Measurements from ENCODE around the gene LGI4.

LGI4 gene

GRCh38 chr19:35128398-35129057, 6.3 kb downstream of the LGI4 start:
- FAIRE-seq (no peak), DNase-seq (ENCODE audit: insufficient read length, low spot score) (no peak)
- no peak for TF ChIP-seq POLR2A (IDR thresholded peaks at IDR 0.05; ENCODE audit: low read depth, low read length)

GRCh38 chr19:35127871-35128270, 7.0 kb downstream of the LGI4 start:
- FAIRE-seq (no peak), DNase-seq (ENCODE audit: insufficient read length, low spot score) (no peak)
- no peak for TF ChIP-seq POLR2A (IDR thresholded peaks at IDR 0.05; ENCODE audit: low read depth, low read length)

GRCh38 chr19:35126624-35126959, 8.3 kb downstream of the LGI4 start:
- DNase-seq (ENCODE audit: insufficient read length, low spot score): no peak
- TF ChIP-seq POLR2A (IDR thresholded peaks at IDR 0.05; ENCODE audit: low read depth, low read length): no peak
- no peak for FAIRE-seq

GRCh38 chr19:35125749-35126623, 8.9 kb downstream of the LGI4 start:
- DNase-seq (ENCODE audit: insufficient read length, low spot score) (no peak), FAIRE-seq (no peak)
- no peak for TF ChIP-seq POLR2A (IDR thresholded peaks at IDR 0.05; ENCODE audit: low read depth, low read length)

GRCh38 chr19:35125270-35125717, 9.6 kb downstream of the LGI4 start:
- DNase-seq (ENCODE audit: insufficient read length, low spot score) (no peak), FAIRE-seq (no peak)
- TF ChIP-seq POLR2A (IDR thresholded peaks at IDR 0.05; ENCODE audit: low read depth, low read length): no peak

GRCh38 chr19:35124098-35125060, 10.5 kb downstream of the LGI4 start:
- peak; percentile 98 for TF ChIP-seq POLR2A (IDR thresholded peaks at IDR 0.05; ENCODE audit: low read depth, low read length)
- FAIRE-seq: no peak
- peak; percentile 99 for DNase-seq (ENCODE audit: insufficient read length, low spot score)

- FAIRE-seq (no peak), DNase-seq (ENCODE audit: insufficient read length, low spot score) (no peak)
- no peak for TF ChIP-seq POLR2A (IDR thresholded peaks at IDR 0.05; ENCODE audit: low read depth, low read length)
Measured at GRCh38 chr19:35123573-35123972, 11.3 kb downstream of the LGI4 start.

- TF ChIP-seq POLR2A (IDR thresholded peaks at IDR 0.05; ENCODE audit: low read depth, low read length): no peak
- DNase-seq (ENCODE audit: insufficient read length, low spot score): no peak
- FAIRE-seq: no peak
Measured at GRCh38 chr19:35122687-35123551, 11.9 kb downstream of the LGI4 start.

- no peak for FAIRE-seq
- DNase-seq (ENCODE audit: insufficient read length, low spot score): peak; percentile 84
- TF ChIP-seq POLR2A (IDR thresholded peaks at IDR 0.05; ENCODE audit: low read depth, low read length): no peak
Measured at GRCh38 chr19:35120898-35121297, 14.0 kb downstream of the LGI4 start.

GRCh38 chr19:35120492-35120891, 14.4 kb downstream of the LGI4 start:
- no peak for FAIRE-seq
- peak; percentile 55 for DNase-seq (ENCODE audit: insufficient read length, low spot score)
- TF ChIP-seq POLR2A (IDR thresholded peaks at IDR 0.05; ENCODE audit: low read depth, low read length): no peak

- no peak for FAIRE-seq
- DNase-seq (ENCODE audit: insufficient read length, low spot score): no peak
- TF ChIP-seq POLR2A (IDR thresholded peaks at IDR 0.05; ENCODE audit: low read depth, low read length): no peak
Measured at GRCh38 chr19:35119578-35120155, 15.2 kb downstream of the LGI4 start.

GRCh38 chr19:35119091-35119490, 15.8 kb downstream of the LGI4 start:
- TF ChIP-seq POLR2A (IDR thresholded peaks at IDR 0.05; ENCODE audit: low read depth, low read length): no peak
- FAIRE-seq (no peak), DNase-seq (ENCODE audit: insufficient read length, low spot score) (no peak)

Measured in H54 (cell line).